ENCODE results near the gene ATP10A.

ATP10A gene

GRCh38 chr15:25874379-25874778 lies 11.3 kb upstream of the ATP10A start:
- no peaks in the 10 kb centered on the region for H3K9me3 Mint-ChIP-seq
- DNase-seq, result no peak
- CTCF ChIA-PET, result no interaction called here
- H3K36me3 Mint-ChIP-seq, result no peaks in the 10 kb centered on the region
- peaks cover 4% of the 10 kb centered on the region for H3K4me1 Mint-ChIP-seq
- no peak overlapping the region for H3K4me3 Mint-ChIP-seq
- no peaks in the 10 kb centered on the region for H3K27me3 Mint-ChIP-seq
- no peak overlapping the region for H3K27ac Mint-ChIP-seq

- Mint-ChIP-seq H3K27ac (no peak overlapping the region), H3K4me1 (peaks cover 8% of the 10 kb centered on the region), H3K9me3 (no peaks in the 10 kb centered on the region), H3K4me3 (no peak overlapping the region), H3K36me3 (no peaks in the 10 kb centered on the region), H3K27me3 (peaks cover 6% of the 10 kb centered on the region)
- CTCF ChIA-PET, result no interaction called here
- DNase-seq, result no peak
These were observed 8.3 kb upstream of the ATP10A start for GRCh38 chr15:25871403-25871802.

- peaks cover 11% of the 10 kb centered on the region for H3K27me3 Mint-ChIP-seq
- CTCF ChIA-PET, result no interaction called here
- peaks cover 8% of the 10 kb centered on the region for H3K4me1 Mint-ChIP-seq
- no peak overlapping the region for H3K4me3 Mint-ChIP-seq
- no peak overlapping the region for H3K27ac Mint-ChIP-seq
- DNase-seq, result no peak
- no peaks in the 10 kb centered on the region for H3K9me3 Mint-ChIP-seq
- no peaks in the 10 kb centered on the region for H3K36me3 Mint-ChIP-seq
These were observed 7.8 kb upstream of the ATP10A start for GRCh38 chr15:25870938-25871337.

DNA sequence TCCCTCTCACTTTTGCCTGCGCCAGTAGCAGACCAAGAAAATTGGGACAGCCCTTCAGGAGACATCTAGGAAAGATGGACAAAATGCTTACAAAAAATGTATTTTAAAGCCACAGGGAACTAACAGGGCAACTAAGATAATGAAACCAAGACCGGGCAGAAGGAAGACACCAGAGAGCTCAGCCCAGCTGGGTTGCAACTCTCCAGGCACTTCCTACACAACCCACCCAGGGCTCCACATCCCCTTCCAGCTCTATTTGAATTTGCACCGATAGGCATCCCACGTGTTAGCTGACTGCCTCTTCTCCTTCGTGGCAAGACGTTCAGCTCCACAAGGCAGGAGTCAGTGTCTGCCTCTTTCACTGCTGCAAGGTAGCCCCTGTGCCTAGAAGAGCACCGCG lies 6.6 kb upstream of the ATP10A start:
- H3K4me3 Mint-ChIP-seq, result no peak overlapping the region
- CTCF ChIA-PET, result interaction anchor here (1.2 kb wide), 1 partner anchor 8 kb away, joined by 4 read pairs; no protein-coding TSS in a partner anchor
- no peak overlapping the region for H3K27ac Mint-ChIP-seq
- H3K4me1 Mint-ChIP-seq, result peaks cover 12% of the 10 kb centered on the region
- DNase-seq, result no peak
- H3K36me3 Mint-ChIP-seq, result no peaks in the 10 kb centered on the region
- H3K27me3 Mint-ChIP-seq, result peaks cover 23% of the 10 kb centered on the region
- no peaks in the 10 kb centered on the region for H3K9me3 Mint-ChIP-seq

DNA sequence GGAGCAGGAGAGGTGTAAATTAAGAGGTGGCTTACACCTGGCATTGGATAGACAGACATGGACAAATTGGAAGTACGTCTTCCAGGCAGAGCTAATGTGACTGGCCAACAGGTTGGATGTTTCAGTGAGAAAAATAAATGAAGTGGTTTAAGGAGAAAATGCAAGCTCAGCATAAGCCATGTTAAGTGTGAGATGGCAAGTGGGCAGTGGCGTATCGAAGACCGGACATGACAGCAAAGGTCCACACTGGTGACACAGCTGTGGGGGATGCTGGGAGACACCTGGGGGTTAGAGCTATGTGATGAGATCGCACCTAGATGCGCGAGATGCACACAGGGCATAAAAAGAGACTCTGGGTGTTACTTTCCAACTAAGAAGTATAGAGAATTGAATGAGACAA lies 3.7 kb upstream of the ATP10A start:
- peaks cover 37% of the 10 kb centered on the region for H3K27me3 Mint-ChIP-seq
- H3K27ac Mint-ChIP-seq, result no peak overlapping the region
- peaks cover 4% of the 10 kb centered on the region for H3K36me3 Mint-ChIP-seq
- no peak for DNase-seq
- no peak overlapping the region for H3K4me3 Mint-ChIP-seq
- no peaks in the 10 kb centered on the region for H3K9me3 Mint-ChIP-seq
- peaks cover 20% of the 10 kb centered on the region for H3K4me1 Mint-ChIP-seq
- CTCF ChIA-PET, result no interaction called here

DNA sequence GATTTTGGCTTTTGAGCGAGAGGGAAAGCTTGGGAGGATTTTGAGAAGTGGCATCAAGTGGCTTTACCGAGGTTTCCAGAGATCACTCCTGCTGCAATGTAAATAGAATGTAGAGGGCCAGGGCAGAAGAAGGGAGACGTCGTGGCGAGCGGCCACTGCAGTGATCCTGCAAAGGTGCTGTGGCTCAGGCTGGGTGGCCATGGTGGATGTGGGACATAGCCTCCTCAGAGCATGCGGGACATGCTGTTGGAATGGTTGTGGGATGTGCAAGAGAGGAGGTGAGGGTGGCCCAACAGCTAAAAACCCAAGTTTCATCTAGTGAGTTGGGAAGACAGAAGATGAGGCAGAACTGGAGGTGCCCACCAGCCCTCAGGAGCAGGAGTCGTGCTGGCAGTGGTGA lies 3.1 kb upstream of the ATP10A start:
- DNase-seq, result no peak
- Mint-ChIP-seq H3K27me3 (peaks cover 37% of the 10 kb centered on the region), H3K9me3 (no peaks in the 10 kb centered on the region), H3K4me1 (peaks cover 20% of the 10 kb centered on the region), H3K27ac (no peak overlapping the region), H3K36me3 (peaks cover 10% of the 10 kb centered on the region), H3K4me3 (no peak overlapping the region)
- CTCF ChIA-PET, result no interaction called here

DNA sequence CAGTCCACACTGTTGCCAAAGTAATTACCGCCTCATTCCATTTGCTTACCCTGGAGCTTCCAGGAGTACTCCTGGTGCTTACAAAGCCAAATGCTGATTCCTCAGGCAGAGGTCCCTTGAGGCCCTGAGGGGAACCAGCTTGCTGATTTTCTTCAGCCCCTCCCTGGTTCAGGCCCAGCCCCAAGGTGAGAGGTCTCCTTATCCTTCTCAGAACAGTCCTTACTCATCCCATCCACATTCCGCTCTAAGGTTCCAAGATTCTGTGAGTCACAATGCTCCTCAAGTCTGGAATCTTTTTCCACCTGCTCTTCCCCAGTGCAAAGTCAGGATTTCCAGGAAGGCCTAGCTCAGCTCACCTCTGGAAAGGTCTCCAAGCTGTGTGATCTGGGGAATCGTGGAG lies 1.8 kb upstream of the ATP10A start:
- Mint-ChIP-seq H3K9me3 (no peaks in the 10 kb centered on the region), H3K27me3 (peaks cover 37% of the 10 kb centered on the region), H3K36me3 (peaks cover 21% of the 10 kb centered on the region), H3K4me3 (peak overlapping the region; percentile 58), H3K27ac (peak overlapping the region; percentile 82), H3K4me1 (peaks cover 30% of the 10 kb centered on the region)
- CTCF ChIA-PET, result interaction anchor here (0.9 to 1.1 kb wide), 2 partner anchors 69 to 82 kb away, joined by 3 to 4 read pairs; no protein-coding TSS in a partner anchor
- no peak for DNase-seq

DNA sequence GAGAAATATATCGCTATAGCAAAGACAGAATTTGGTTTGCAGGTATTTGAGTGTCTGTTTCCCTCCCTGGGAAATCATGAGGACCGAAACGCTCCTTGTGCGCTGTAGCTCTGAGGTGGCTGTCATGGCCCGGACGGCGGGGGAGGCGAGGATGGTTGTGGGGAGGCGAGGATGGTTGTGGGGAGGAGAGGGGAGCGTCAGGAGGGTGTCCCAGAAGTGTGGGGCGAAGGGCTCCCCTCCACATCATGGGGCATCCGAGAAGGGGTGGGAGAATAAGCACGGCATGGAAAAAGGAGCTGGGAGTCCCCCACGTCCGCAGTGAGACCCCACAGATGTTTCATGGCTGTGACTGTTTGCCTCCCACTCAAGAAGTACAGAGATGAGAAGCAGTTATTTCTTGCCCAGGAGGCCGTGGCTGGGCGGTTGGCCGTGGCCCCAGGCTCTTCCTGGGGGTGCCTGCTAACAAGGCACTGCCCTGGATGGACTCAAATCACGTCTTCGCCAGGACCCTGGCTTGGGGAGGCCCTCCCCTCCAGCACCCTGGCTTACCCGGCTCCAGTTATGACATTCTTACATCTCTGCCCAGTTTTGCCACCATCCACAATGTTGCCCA lies 947 bp upstream of the ATP10A start:
- Mint-ChIP-seq H3K4me3 (peak overlapping the region; percentile 87), H3K4me1 (peaks cover 32% of the 10 kb centered on the region), H3K27me3 (peaks cover 37% of the 10 kb centered on the region), H3K36me3 (peaks cover 28% of the 10 kb centered on the region), H3K27ac (peak overlapping the region; percentile 91), H3K9me3 (no peaks in the 10 kb centered on the region)
- CTCF ChIA-PET, result no interaction called here
- no peak for DNase-seq

DNA sequence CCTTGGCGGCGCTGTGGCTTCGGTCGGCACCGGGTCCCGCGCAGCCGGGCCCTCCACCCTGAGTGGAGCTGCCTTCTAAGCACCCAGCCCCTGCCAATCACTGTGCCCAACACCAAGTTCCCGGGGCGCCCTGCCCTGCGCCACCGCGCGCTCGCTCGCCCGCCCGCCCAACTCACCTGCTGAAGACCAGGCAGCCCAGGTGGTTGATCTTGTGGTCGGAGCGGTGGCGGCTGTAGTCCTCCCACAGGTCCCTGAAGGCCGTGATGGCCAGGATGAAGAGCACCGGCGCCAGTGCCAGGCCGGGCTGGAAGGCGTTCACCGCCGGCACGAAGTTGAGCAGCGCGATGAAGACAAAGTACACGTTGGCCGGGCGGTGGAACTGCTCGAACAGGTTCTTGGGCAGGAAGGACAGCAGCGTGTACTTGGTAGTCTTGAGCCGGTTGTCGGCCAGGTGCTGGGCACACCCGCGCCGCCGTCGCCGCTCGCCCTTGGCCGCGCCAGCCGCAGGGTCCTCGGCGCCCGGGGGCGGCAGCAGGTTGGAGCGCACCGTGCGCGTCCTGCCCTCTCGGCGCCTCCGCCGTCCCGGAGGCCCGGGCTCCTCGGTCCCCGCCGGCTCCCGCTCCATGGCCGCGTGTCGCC lies 536 bp downstream of the ATP10A start:
- Mint-ChIP-seq H3K27ac (peak overlapping the region; percentile 99), H3K36me3 (peaks cover 40% of the 10 kb centered on the region), H3K27me3 (peaks cover 37% of the 10 kb centered on the region), H3K4me1 (peaks cover 46% of the 10 kb centered on the region), H3K4me3 (peak overlapping the region; percentile 98), H3K9me3 (no peaks in the 10 kb centered on the region)
- CTCF ChIA-PET, result interaction anchor here (1.0 to 1.8 kb wide), 5 partner anchors 9 to 79 kb away, joined by 3 to 9 read pairs (median 5); no protein-coding TSS in a partner anchor
- peak; percentile 73 for DNase-seq

- Mint-ChIP-seq H3K4me1 (peaks cover 50% of the 10 kb centered on the region), H3K27ac (peak overlapping the region; percentile 99), H3K4me3 (peak overlapping the region; percentile 98), H3K27me3 (peaks cover 37% of the 10 kb centered on the region), H3K36me3 (peaks cover 43% of the 10 kb centered on the region), H3K9me3 (no peaks in the 10 kb centered on the region)
- peak; percentile 55 for DNase-seq
- CTCF ChIA-PET, result interaction anchor here (0.7 to 1.8 kb wide), 8 partner anchors 8 to 78 kb away, joined by 3 to 9 read pairs (median 4); no protein-coding TSS in a partner anchor
These were observed 1.1 kb downstream of the ATP10A start for GRCh38 chr15:25862071-25862471.

- peak; percentile 64 for DNase-seq
- Mint-ChIP-seq H3K4me3 (peak overlapping the region; percentile 98), H3K4me1 (peaks cover 59% of the 10 kb centered on the region), H3K27me3 (peaks cover 28% of the 10 kb centered on the region), H3K36me3 (peaks cover 52% of the 10 kb centered on the region), H3K9me3 (no peaks in the 10 kb centered on the region), H3K27ac (peak overlapping the region; percentile 99)
- CTCF ChIA-PET, result interaction anchor here (0.6 to 1.8 kb wide), 12 partner anchors 8 to 87 kb away, joined by 3 to 9 read pairs (median 3); no protein-coding TSS in a partner anchor
These were observed 2.0 kb downstream of the ATP10A start for GRCh38 chr15:25860885-25861866.

GRCh38 chr15:25859838-25860645 lies 3.1 kb downstream of the ATP10A start:
- Mint-ChIP-seq H3K27me3 (peaks cover 17% of the 10 kb centered on the region), H3K9me3 (no peaks in the 10 kb centered on the region), H3K27ac (peak overlapping the region; percentile 99), H3K4me1 (peaks cover 68% of the 10 kb centered on the region), H3K36me3 (peaks cover 63% of the 10 kb centered on the region), H3K4me3 (peak overlapping the region; percentile 98)
- CTCF ChIA-PET, result interaction anchor here (0.7 to 1.0 kb wide), 3 partner anchors 9 to 86 kb away, joined by 3 to 4 read pairs (median 3); no protein-coding TSS in a partner anchor
- DNase-seq, result peak; percentile 72

DNA sequence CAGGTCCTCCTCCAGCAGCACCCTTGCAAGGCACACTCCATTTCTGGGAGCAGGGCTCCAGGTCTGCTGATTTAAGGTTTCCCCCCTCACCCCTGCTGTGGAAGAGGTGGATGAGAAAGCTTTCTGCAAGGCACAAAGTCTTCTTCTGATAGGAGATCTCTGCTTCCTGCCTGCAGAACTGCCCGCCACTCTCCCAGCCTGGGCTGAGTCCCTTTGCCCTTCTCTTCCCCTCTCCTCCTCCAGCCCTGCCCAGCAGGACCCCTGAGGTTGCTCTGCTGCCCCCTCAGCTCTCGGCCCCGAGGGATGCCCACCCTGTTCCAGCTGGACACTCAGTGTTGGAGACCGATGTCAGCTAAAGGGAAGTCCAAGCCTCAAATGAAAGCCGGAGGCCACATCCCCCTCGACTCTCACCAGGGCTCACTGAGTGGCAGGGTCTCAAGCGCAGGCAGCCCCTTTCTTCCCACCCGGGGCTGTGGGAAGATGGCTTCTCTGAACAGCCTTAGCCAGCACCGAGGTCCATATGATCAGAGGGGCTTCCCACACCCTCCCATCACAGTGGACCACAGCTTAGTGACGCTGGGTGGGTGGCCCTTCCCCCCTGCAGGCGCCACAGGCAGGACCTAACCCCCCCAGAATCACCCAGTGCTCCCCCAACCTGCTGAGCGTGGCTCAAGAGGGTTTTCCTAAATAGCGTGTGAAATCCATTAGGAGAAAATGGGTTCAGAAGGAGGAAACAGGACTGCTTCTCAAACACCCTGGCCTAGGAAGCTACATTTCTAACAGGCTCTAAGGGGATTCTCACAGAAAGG lies 4.0 kb downstream of the ATP10A start:
- Mint-ChIP-seq H3K27me3 (peaks cover 9% of the 10 kb centered on the region), H3K4me3 (peak overlapping the region; percentile 98), H3K36me3 (peaks cover 68% of the 10 kb centered on the region), H3K4me1 (peaks cover 74% of the 10 kb centered on the region), H3K27ac (peak overlapping the region; percentile 99), H3K9me3 (no peaks in the 10 kb centered on the region)
- no peak for DNase-seq
- CTCF ChIA-PET, result interaction anchor here (0.6 to 1.7 kb wide), 5 partner anchors 8 to 411 kb away, joined by 3 to 5 read pairs (median 3); no protein-coding TSS in a partner anchor
